Fibroblast of skin of right quadriceps (primary cell): ENCODE results near the gene HLCS.
A peak's percentile ranks its signal among the peaks of the same experiment; 100 is the strongest.
"Not testable (repeated sequence)": the region's sequence is repeated elsewhere in the genome, so short reads cannot be mapped to it uniquely, and the experiment has no call there.

Experiments used
- DNase-seq: peaks from one replicate; pipeline ENCODE4 v3.0.0-alpha.2; 2013

The HLCS gene

DNA sequence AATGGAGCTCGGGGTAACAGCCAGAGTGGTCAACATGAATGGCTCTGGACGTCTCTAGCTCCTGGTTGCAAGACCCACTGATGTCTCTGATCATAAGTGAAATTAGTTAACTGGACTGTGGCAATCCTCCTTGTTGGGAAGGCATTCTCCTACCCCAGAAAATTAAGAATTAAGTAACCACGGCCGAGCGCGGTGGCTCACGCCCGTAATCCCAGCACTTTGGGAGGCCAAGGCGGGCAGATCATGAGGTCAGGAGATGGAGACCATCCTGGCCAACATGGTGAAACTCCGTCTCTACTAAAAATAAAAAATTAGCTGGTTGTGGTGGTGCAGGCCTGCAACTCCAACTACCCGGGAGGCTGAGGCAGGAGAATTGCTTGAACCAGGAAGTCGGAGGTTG is 14.1 kb downstream of the HLCS start:
- not testable (repeated sequence) for DNase-seq

DNA sequence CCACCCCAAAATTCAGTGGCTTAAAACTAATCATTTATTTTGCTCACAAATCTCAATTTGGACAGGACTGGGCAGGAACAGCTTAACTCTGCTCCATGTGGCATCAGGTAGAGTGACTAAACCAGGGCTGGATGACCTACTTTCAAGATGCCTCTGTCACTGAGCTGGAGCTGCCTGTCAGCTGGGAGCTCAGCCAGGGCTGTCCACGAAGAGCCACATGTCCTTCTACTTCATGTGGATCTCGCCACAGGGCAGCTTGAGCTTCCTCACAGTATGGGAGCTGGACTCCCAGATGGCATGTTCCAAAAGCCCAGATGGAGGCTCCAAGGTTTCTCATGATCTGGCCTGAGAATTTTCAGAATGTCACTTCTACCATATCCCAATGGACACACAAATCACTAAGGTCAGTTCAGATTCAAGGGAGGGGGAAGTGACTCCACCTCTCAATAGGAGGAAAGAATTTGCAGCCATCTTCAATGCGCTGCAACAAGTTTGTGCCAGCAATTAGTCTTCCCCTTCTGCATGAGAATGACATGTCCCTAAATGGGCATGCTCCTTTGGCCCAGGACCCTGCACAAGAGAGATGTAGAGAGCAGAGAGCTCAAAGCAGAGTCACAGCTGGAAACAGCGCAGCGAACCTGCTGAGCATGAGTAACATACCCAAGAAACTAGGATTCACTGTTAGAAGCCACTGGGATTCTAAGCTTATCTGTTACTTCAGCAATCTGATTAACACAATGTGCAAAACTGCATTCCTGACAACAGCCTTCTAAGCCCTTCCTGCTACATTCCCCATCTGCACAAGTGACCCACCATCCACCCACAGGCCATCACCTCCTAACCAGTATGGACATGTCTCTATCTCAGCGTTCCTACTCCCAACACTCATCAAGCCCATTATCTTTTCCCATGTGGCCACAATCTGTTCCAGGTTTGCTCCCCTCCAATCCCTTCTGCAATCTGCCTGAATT is 17.0 kb downstream of the HLCS start:
- DNase-seq: no peak

DNA sequence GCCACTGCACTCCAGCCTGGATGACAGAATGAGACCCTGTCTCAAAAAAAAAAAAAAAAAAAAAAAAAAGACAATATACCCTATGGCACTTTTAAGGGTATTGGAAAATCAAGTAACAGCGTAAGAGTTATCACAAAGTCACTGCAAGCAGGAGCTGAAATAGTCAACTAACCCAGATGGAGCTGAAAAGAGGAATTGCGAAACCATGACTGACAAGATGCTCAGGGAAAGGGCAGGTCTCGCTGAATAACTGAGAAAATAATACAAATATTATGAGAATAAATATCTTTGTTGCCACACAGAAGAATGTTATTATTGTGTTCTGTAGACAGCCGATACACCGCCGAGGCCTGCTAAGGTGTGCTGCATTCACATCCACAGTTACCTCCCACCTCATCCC is 17.8 kb downstream of the HLCS start:
- no peak for DNase-seq

- no peak for DNase-seq
Measured at GRCh38 chr21:36946949-36947356, 19.5 kb downstream of the HLCS start.

- peak; percentile 23 for DNase-seq
Measured at GRCh38 chr21:36945496-36946138, 20.9 kb downstream of the HLCS start.

DNA sequence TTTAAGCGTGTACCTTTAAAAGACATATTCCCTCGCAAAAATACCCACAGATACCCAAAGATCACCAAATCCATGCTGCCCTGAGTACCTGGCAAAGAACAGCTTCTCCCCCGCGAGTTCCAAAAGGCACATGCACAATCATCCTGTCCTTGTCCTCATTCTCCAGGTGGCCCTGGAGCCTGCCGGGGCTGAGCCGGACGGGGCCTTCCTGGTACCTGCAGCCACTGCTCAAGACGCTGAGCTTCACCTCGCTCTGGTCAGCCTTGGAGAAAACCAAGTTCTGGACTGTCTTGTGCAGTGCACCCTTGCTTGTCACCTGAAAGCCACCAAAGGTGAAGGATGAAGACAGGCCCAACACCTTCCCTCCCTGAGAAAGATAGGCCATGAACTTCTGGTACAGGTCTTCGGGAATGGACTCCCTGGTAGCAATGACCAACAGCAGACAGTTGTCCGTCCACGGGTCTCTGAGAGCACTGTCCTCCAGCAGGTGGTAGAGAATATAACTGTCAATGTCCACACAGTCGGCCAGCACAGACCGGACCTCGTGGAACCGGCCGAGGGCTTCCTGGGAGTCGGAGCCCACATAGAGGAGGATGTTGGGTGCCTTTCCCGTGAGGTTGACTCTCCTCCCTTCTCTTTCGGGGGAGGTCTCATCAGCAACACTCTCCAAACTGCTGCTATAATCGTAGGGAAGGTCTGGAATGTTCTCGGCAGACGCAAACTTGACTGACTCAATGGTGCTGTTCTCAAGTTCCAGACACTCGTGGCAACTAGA is 29.9 kb downstream of the HLCS start:
- no peak for DNase-seq

GRCh38 chr21:36934864-36935420 is 31.5 kb downstream of the HLCS start:
- no peak for DNase-seq

DNA sequence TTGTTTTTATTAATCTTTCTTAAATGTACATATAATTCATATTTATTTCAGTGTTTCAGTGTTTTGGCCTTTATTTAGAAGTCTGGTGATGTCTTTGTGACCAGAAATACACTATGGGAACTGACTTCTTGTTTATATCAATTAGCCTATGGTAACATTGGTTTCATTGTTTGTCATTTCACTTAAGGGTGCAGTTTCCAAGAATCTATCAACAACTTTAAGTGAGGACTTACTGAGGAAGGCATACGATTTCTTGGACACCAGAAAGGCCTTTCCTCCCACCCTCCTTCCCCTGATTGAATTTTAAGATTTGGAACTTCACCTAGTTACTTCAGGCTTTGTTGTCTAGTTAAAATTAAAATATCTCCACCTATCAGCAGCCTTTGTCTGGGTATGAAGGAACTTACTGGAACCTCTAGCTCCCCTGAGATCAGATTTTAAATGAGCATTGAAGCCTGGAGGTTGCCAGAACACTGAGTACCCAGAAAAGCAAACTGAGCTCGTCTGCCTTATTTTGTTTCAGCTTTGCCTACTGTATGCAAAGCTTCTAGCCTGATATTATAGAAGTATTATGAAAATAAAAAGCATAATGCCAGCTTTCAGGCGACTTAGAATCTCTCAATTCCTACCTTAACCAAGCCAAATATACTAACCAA is 34.2 kb downstream of the HLCS start:
- no peak for DNase-seq

GRCh38 chr21:36929622-36930021 is 36.8 kb downstream of the HLCS start:
- DNase-seq: no peak

GRCh38 chr21:36928960-36929359 is 37.5 kb downstream of the HLCS start:
- no peak for DNase-seq

DNA sequence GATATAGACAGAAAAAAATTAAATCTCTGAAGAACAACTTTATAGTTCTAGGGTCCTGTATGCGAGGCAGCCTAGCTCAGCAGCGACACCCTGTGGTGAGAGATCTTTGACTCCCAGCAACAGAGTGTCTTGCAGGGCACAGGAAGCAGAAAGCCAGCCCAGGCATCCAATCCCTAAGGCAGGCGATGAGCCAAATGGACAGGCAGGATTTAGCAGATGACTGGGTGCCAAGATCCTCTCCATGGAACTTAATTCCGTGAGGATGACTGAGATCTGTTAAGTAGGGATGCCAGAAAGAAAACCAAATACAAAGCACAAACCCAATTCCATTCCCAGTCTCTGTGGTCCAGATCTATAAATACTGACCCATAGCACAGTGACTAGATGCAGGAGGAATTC is 38.8 kb downstream of the HLCS start:
- peak; percentile 92 for DNase-seq

GRCh38 chr21:36926989-36927718 is 39.3 kb downstream of the HLCS start:
- DNase-seq: no peak

- DNase-seq: peak; percentile 40
Measured at GRCh38 chr21:36923270-36923669, 43.2 kb downstream of the HLCS start.

GRCh38 chr21:36922861-36923260 is 43.6 kb downstream of the HLCS start:
- DNase-seq: no peak

- no peak for DNase-seq
Measured at GRCh38 chr21:36918291-36918690, 48.2 kb downstream of the HLCS start.

- peak; percentile 54 for DNase-seq
Measured at GRCh38 chr21:36917471-36918158, 48.9 kb downstream of the HLCS start.

DNA sequence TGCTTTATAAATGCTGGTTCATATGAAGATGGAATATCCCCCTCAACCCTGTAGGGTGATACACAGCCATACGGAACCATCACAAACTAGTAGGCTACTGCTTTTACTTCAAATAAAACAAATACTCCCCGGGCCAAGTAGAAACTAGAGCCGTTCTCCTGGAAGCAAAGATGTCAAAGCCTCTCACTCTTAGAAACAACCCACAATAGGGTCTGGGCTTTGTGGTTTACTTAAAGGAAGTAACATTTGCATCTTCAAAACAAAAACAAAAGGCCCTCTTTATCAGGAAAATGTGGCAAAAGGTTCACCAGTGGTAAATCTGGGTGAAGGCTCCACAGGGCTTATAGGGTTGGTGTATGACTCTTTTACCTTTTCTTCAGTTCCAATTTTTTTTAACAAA is 49.8 kb downstream of the HLCS start:
- DNase-seq: no peak

DNA sequence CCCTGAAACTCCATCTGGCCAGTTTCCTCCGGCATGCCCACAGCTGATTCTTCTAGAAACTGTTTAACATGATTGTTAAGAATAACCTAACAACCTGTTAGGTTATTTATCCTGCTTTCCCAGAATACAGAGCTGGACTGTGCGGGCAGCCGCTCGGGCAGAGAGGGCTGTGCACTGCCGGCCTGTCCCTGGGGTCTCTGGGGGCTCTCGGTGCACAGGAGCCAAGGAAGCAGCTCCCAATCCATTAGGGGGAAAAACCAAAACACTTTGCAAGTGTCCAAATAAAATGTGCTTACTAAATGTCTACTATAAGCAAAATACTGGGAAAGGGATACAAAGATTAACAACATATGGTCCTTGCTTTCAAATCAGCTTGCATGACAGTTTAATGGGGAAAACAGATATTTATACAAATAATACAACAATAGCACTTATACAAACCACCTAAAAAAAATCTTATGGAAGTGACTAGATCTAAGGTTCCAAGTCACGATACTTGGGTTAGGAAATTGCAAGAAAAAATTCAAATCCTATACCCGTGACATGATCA is 50.7 kb downstream of the HLCS start:
- no peak for DNase-seq

DNA sequence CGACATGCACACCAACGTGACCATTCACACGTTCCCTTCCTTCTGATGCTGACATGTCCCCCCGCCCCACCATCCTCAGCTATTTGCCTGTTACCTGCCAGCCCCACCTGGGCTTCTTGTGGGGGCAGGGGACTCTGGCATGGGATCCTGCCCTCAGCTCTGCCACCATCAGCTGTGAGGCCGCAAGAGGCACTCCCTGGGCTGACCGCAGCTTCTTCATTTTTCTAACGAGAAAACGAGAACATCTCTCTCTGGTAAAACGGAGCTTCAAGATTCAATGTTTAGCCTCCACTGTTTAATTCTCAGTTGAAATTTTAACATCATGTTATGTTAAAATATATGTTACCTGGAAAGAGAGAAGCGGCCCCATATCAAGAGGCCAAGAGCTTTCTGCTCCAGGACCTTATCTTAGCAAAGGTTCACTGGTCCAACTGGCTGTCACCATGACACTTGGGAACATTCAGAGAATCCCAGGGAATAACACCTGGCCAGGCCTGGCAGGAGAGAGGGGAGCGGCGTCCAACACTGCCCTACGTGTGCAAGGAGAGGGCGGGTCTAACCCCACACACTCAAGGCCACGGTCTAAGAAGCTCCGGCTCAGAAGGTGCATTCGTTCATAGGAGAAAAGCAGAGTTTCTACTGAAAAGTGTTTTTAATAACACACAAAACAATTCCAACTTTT is 51.3 kb downstream of the HLCS start:
- DNase-seq: no peak
